Fibroblast of lung (primary cell): ENCODE data around the gene MARCO. TPM values are rescaled to one million over a fixed set of nuclear protein-coding genes. Genes with fewer than 3 reads are reported as not detected.

Source experiments
- DNase-seq, 2 donors: peaks; one replicate each; pipeline versions ENCODE4 v3.0.0 to v3.0.0-alpha.2; 2010; ENCODE audit warnings: low read depth in 2 of 2
- H2AFZ ChIP-seq: 2 replicates; pipeline ENCODE4 v1.5.1; 2012; ENCODE audit warnings: low read length, control low read depth, inconsistent platforms
- H3K27ac ChIP-seq: 2 replicates; pipeline ENCODE4 v1.5.1; 2011; ENCODE audit warnings: low read length, control low read depth; ENCODE audit not compliant: insufficient read depth
- H3K27me3 ChIP-seq: 2 replicates; pipeline ENCODE4 v1.5.1; 2011; ENCODE audit warnings: mild to moderate bottlenecking, low read length; ENCODE audit not compliant: control insufficient read depth, insufficient read depth
- H3K36me3 ChIP-seq: 2 replicates; pipeline ENCODE4 v1.5.1; 2011; ENCODE audit warnings: low read length; ENCODE audit not compliant: control insufficient read depth, insufficient read depth
- H3K4me1 ChIP-seq: 2 replicates; pipeline ENCODE4 v1.5.1; 2011; ENCODE audit warnings: low read length; ENCODE audit not compliant: control insufficient read depth, insufficient read depth; ENCODE audit errors: extremely low read depth
- H3K4me2 ChIP-seq: 2 replicates; pipeline ENCODE4 v1.5.1; 2011; ENCODE audit warnings: low read length, control low read depth; ENCODE audit not compliant: insufficient read depth; ENCODE audit errors: extremely low read depth
- H3K4me3 ChIP-seq, 4 experiments: fragments of 200-600 bp in 1 of 4; sonication (generic) in 1 of 4; replicated peaks in 1 of 4; 2 replicates each; pipeline ENCODE4 v1.5.1; 2011 to 2016; ENCODE audit warnings: low read length in 4 of 4, low read depth in 3 of 4, mild to moderate bottlenecking in 3 of 4, control low read depth in 2 of 4, inconsistent platforms in 1 of 4, mixed read lengths in 1 of 4; ENCODE audit not compliant: insufficient read depth in 1 of 4; ENCODE audit errors: control extremely low read depth in 1 of 4
- H3K79me2 ChIP-seq: 2 replicates; pipeline ENCODE4 v1.5.1; 2012; ENCODE audit warnings: mild to moderate bottlenecking, low read length, inconsistent platforms; ENCODE audit not compliant: control insufficient read depth, insufficient read depth
- H3K9ac ChIP-seq: 2 replicates; pipeline ENCODE4 v1.5.1; 2011; ENCODE audit warnings: mild to moderate bottlenecking, low read length, control low read depth; ENCODE audit not compliant: insufficient read depth
- H3K9me3 ChIP-seq: 2 replicates; pipeline ENCODE4 v1.5.1; 2012; ENCODE audit warnings: low read depth, low read length; ENCODE audit not compliant: control insufficient read depth, insufficient read depth
- H4K20me1 ChIP-seq: 2 replicates; pipeline ENCODE4 v1.5.1; 2011; ENCODE audit warnings: low read length; ENCODE audit not compliant: control insufficient read depth, insufficient read depth; ENCODE audit errors: extremely low read depth
- EZH2 ChIP-seq: IDR thresholded peaks from 2 replicates; pipeline ENCODE4 v1.5.1; 2012; ENCODE audit warnings: low read length, control low read depth, mild to moderate bottlenecking; ENCODE audit errors: missing control alignments
- polyA plus RNA-seq, 2 donors: library from polyadenylated mRNA; depleted of rRNA in 1 of 2; stranded (reverse) in 1 of 2; unstranded in 1 of 2; fragments of >200 nt; gene quantifications; 2 replicates each; pipeline ENCODE4 v1.2.1, GENCODE V29; 2011 to 2012; ENCODE audit warnings: missing spikeins in 1 of 2
- total RNA-seq: library from RNA; depleted of rRNA; stranded (reverse); fragments of >200 nt; gene quantifications from 2 replicates; pipeline ENCODE4 v1.2.1, GENCODE V29; 2014
- TF ChIP-seq, protein P1 (sequence below), 2 donors: IDR thresholded peaks in 1 of 2; conservative IDR thresholded peaks in 1 of 2; 1 replicate in 1 of 2; 2 replicates in 1 of 2; pipeline ENCODE4 v1.5.1; 2011 to 2012; ENCODE audit warnings: low read length in 2 of 2, control low read depth in 1 of 2, inconsistent platforms in 1 of 2, low read depth in 1 of 2, mild to moderate bottlenecking in 1 of 2

Gene MARCO
- total and polyA plus RNA-seq, 2 donors (not counting 1 experiment from before 2014, with no cell fraction given) = not detected

DNA sequence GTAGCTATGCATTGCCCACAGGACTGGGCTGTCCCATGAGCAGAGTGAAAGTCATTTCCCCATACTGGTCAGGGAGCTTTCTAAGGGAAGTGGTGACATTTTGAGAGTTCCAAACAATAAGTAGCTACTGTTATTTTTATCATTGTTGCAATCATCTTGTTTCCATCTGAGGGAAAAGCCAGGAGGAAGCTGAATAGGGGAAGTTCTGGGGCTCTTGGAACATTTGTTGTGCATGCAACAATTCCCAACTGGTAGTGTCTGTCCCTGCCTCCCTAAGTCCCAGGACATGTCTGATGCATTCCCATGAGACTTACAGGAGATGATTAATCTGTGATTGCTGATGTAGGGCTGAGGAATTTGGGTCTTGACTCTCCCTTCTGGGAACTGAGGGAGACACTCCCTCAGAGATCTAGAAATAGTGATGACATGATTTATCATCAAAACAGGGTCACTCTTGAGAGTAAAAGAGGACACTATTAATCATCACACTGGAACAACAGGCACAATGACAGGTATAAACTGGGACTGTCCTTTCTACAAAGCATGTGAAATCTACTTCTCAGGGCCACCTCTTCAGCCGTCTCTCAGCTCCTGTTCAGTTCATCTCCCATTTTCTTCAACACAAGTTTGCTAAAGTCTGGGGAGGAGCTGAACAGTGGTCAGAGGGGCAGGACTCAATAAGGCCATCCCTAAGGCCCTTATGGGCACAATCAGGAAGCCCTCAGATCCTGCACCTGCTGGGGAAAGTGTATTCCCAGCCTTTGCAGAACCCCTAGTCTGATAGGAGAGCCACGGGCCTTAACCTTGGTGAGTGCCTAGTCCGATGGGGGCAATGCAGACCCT is 28.0 kb upstream of the MARCO start:
- H3K27me3 ChIP-seq = no peaks in the 10 kb centered on the region
- H3K79me2 ChIP-seq = no peaks in the 10 kb centered on the region
- peak in 1 of 2 donors; percentile 1 for DNase-seq
- H3K4me2 ChIP-seq = no peak overlapping the region
- no peak overlapping the region for H3K27ac ChIP-seq
- TF ChIP-seq, protein P1, sequence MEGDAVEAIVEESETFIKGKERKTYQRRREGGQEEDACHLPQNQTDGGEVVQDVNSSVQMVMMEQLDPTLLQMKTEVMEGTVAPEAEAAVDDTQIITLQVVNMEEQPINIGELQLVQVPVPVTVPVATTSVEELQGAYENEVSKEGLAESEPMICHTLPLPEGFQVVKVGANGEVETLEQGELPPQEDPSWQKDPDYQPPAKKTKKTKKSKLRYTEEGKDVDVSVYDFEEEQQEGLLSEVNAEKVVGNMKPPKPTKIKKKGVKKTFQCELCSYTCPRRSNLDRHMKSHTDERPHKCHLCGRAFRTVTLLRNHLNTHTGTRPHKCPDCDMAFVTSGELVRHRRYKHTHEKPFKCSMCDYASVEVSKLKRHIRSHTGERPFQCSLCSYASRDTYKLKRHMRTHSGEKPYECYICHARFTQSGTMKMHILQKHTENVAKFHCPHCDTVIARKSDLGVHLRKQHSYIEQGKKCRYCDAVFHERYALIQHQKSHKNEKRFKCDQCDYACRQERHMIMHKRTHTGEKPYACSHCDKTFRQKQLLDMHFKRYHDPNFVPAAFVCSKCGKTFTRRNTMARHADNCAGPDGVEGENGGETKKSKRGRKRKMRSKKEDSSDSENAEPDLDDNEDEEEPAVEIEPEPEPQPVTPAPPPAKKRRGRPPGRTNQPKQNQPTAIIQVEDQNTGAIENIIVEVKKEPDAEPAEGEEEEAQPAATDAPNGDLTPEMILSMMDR (conservative IDR thresholded peaks at IDR 0.05 in 1 of 2, IDR thresholded peaks at IDR 0.05 in 1 of 2; ENCODE audit: low read depth in 1 of 2, low read length in 2 of 2) = no peak
- no peak for TF ChIP-seq EZH2
- no peak overlapping the region for H3K9ac ChIP-seq
- H2AFZ ChIP-seq = no peak overlapping the region
- H3K9me3 ChIP-seq = no peaks in the 10 kb centered on the region
- H3K4me1 ChIP-seq = no peaks in the 10 kb centered on the region
- H3K4me3 ChIP-seq = no peak overlapping the region
- H4K20me1 ChIP-seq = no peaks in the 10 kb centered on the region
- no peaks in the 10 kb centered on the region for H3K36me3 ChIP-seq

DNA sequence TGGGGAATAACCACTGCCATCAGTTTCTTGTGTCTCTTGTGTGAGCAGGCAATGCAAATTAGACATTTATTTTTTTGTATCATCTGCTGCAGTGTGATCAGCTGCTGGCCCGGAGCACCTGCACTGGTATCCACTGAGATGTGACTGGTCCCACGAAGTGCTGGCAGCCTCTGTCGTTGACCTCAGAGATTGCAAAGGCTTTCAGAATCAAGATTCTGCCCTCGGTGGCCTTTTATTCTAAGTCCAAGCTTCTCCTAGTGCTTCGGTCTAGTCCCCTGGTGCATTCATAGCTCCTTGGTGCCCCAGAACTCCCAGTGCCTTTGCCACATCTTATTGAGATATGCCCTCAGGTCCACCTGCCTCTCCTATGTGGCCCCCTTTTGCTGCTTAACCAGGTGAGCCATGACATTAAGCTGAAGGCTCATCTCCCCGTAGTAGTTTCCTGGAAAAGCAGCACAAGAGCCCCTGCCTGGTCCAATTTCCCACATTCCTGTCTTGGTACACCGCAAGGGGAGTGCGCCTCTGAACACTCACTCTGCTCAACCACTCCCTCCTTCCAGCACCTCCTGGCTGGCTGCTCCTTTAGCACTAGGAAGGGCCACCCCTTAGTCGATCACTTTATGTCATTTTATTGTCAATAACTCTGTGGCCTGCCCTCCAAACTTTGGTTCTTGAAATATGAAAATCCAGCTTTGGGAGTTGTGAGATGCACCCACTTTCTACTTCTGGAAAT is 27.1 kb upstream of the MARCO start:
- no peak for TF ChIP-seq EZH2
- TF ChIP-seq, protein P1 (conservative IDR thresholded peaks at IDR 0.05 in 1 of 2, IDR thresholded peaks at IDR 0.05 in 1 of 2; ENCODE audit: low read depth in 1 of 2, low read length in 2 of 2) = no peak
- no peaks in the 10 kb centered on the region for H3K9me3 ChIP-seq
- H3K36me3 ChIP-seq = no peaks in the 10 kb centered on the region
- H3K27me3 ChIP-seq = no peaks in the 10 kb centered on the region
- no peak overlapping the region for H3K4me3 ChIP-seq
- DNase-seq = no peak
- H2AFZ ChIP-seq = no peak overlapping the region
- no peaks in the 10 kb centered on the region for H3K79me2 ChIP-seq
- H4K20me1 ChIP-seq = no peaks in the 10 kb centered on the region
- no peak overlapping the region for H3K4me2 ChIP-seq
- H3K27ac ChIP-seq = no peak overlapping the region
- no peaks in the 10 kb centered on the region for H3K4me1 ChIP-seq
- H3K9ac ChIP-seq = no peak overlapping the region

DNA sequence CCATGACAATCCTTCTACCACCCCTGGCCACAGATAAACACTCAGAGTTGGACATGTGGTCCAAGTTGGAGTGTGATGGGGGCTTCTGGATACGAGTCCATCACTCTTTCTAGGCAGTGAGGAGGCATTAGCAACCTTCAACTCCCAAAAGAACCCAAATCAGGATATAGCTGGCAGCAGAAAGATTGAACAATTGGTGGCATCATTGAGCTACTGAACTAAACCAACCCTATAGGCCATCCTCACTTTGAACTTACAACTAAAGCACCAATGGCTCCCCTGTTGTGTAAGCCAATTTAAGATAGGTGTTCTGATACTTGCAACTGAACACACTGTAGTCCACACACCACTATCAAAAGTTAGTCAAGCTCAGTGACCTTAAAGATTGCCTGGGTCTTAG is 24.0 kb upstream of the MARCO start:
- Histone ChIP-seq H4K20me1 (no peaks in the 10 kb centered on the region), H3K4me3 (no peak overlapping the region), H2AFZ (no peak overlapping the region), H3K36me3 (no peaks in the 10 kb centered on the region), H3K79me2 (no peaks in the 10 kb centered on the region), H3K4me1 (no peaks in the 10 kb centered on the region), H3K27me3 (no peaks in the 10 kb centered on the region), H3K9me3 (no peaks in the 10 kb centered on the region), H3K4me2 (no peak overlapping the region), H3K9ac (no peak overlapping the region), H3K27ac (no peak overlapping the region)
- DNase-seq = no peak
- TF ChIP-seq, protein P1 (conservative IDR thresholded peaks at IDR 0.05 in 1 of 2, IDR thresholded peaks at IDR 0.05 in 1 of 2; ENCODE audit: low read depth in 1 of 2, low read length in 2 of 2) = no peak
- no peak for TF ChIP-seq EZH2
